SK-N-MC (cell line): Measurements from ENCODE around the gene DHRS4.
"Not testable (repeated sequence)": the region's sequence is repeated elsewhere in the genome, so short reads cannot be mapped to it uniquely, and the experiment has no call there.

Source experiments
- DNase-seq: peaks from one replicate; pipeline ENCODE4 v3.0.0-alpha.2; 2011; ENCODE audit warnings: low read depth, low spot score
- H3K27ac ChIP-seq: fragments of 200-600 bp; sonication (generic); 2 replicates; pipeline ENCODE4 v1.5.1; 2016; ENCODE audit warnings: mixed run types
- H3K36me3 ChIP-seq: fragments of 200-600 bp; sonication (generic); 2 replicates; pipeline ENCODE4 v1.6.1; 2017; ENCODE audit warnings: antibody characterized with exemption, low read length, mixed read lengths; ENCODE audit not compliant: insufficient read depth
- H3K4me3 ChIP-seq: fragments of 200-600 bp; sonication (generic); 2 replicates; pipeline ENCODE4 v1.5.1; 2016
- H3K9ac ChIP-seq: fragments of 200-600 bp; sonication (generic); 2 replicates; pipeline ENCODE4 v1.8.0; 2017; ENCODE audit warnings: mixed run types, mixed read lengths; ENCODE audit not compliant: insufficient read length
- H3K9me3 ChIP-seq: fragments of 200-600 bp; sonication (generic); 2 replicates; pipeline ENCODE4 v1.6.1; 2017; ENCODE audit warnings: low read depth, mild to moderate bottlenecking, antibody characterized with exemption, low read length, moderate library complexity, mixed read lengths
- EZH2 ChIP-seq: fragments of 200-600 bp; sonication (generic); IDR thresholded peaks from one replicate; pipeline ENCODE4 v1.6.1; 2017; ENCODE audit warnings: antibody characterized with exemption
- FOXP2 ChIP-seq: optimal IDR thresholded peaks from 2 replicates; pipeline ENCODE3; 2011; ENCODE audit warnings: mild to moderate bottlenecking, moderate library complexity; ENCODE audit not compliant: insufficient read depth; ENCODE audit errors: extremely low read length, control extremely low read depth
- POLR2AphosphoS5 ChIP-seq: IDR thresholded peaks from 2 replicates; pipeline ENCODE4 v1.6.1; 2012; ENCODE audit warnings: mild to moderate bottlenecking, low read depth, low read length, borderline replicate concordance

The DHRS4 gene

GRCh38 chr14:23951590-23952201 is 1.9 kb upstream of the DHRS4 start:
- H3K9me3 ChIP-seq = no peaks in the 10 kb centered on the region
- H3K9ac ChIP-seq = no peak overlapping the region
- H3K4me3 ChIP-seq = no peak overlapping the region
- DNase-seq = no peak
- no peak overlapping the region for H3K27ac ChIP-seq
- H3K36me3 ChIP-seq = no peaks in the 10 kb centered on the region
- TF ChIP-seq EZH2 (no peak), POLR2AphosphoS5 (no peak), FOXP2 (no peak)

- peak overlapping the region; percentile 80 for H3K9ac ChIP-seq
- H3K27ac ChIP-seq, DNase-seq: not testable (repeated sequence)
These were observed 480 bp upstream of the DHRS4 start for GRCh38 chr14:23953116-23953463.

GRCh38 chr14:23954279-23954614 is 677 bp downstream of the DHRS4 start:
- Histone ChIP-seq H3K9ac (peak overlapping the region; percentile 80), H3K4me3 (peak overlapping the region; percentile 84)
- not testable (repeated sequence) for H3K36me3 ChIP-seq, H3K9me3 ChIP-seq, DNase-seq, H3K27ac ChIP-seq

More at GRCh38 chr14:23953116-23953463, 480 bp upstream of the DHRS4 start:
- H3K4me3 ChIP-seq = peak overlapping the region; percentile 84
- not testable (repeated sequence) for H3K9me3 ChIP-seq, H3K36me3 ChIP-seq

GRCh38 chr14:23954965-23955364 is 1.4 kb downstream of the DHRS4 start:
- not testable (repeated sequence) for H3K4me3 ChIP-seq, DNase-seq

GRCh38 chr14:23955811-23956210 is 2.2 kb downstream of the DHRS4 start:
- not testable (repeated sequence) for H3K9ac ChIP-seq, DNase-seq, H3K36me3 ChIP-seq, H3K27ac ChIP-seq, H3K9me3 ChIP-seq, H3K4me3 ChIP-seq

More at GRCh38 chr14:23954965-23955364, 1.4 kb downstream of the DHRS4 start:
- not testable (repeated sequence) for H3K36me3 ChIP-seq, H3K9ac ChIP-seq, H3K9me3 ChIP-seq, H3K27ac ChIP-seq

GRCh38 chr14:23957913-23958569 is 4.5 kb downstream of the DHRS4 start:
- not testable (repeated sequence) for H3K9ac ChIP-seq, H3K9me3 ChIP-seq, DNase-seq, H3K27ac ChIP-seq, H3K4me3 ChIP-seq, H3K36me3 ChIP-seq

GRCh38 chr14:23960899-23961298 is 7.3 kb downstream of the DHRS4 start:
- H3K9me3 ChIP-seq, H3K27ac ChIP-seq, H3K4me3 ChIP-seq, H3K36me3 ChIP-seq, H3K9ac ChIP-seq, DNase-seq: not testable (repeated sequence)

- DNase-seq, H3K4me3 ChIP-seq, H3K36me3 ChIP-seq, H3K9me3 ChIP-seq, H3K27ac ChIP-seq, H3K9ac ChIP-seq: not testable (repeated sequence)
These were observed 8.1 kb downstream of the DHRS4 start for GRCh38 chr14:23961704-23962103.

- H3K9ac ChIP-seq, DNase-seq, H3K36me3 ChIP-seq, H3K4me3 ChIP-seq, H3K9me3 ChIP-seq, H3K27ac ChIP-seq: not testable (repeated sequence)
These were observed 15.5 kb downstream of the DHRS4 start for GRCh38 chr14:23969130-23969480.

- DNase-seq, H3K9ac ChIP-seq, H3K9me3 ChIP-seq, H3K36me3 ChIP-seq, H3K4me3 ChIP-seq, H3K27ac ChIP-seq: not testable (repeated sequence)
- TF ChIP-seq POLR2AphosphoS5 = peak; percentile 14; the same call in 1 of the 2 replicates
These were observed 16.1 kb downstream of the DHRS4 start for GRCh38 chr14:23969481-23970282.

GRCh38 chr14:23970283-23970659 is 16.7 kb downstream of the DHRS4 start:
- not testable (repeated sequence) for H3K9me3 ChIP-seq, H3K9ac ChIP-seq, H3K4me3 ChIP-seq, H3K36me3 ChIP-seq, DNase-seq, H3K27ac ChIP-seq

- H3K9ac ChIP-seq, H3K9me3 ChIP-seq, H3K36me3 ChIP-seq, DNase-seq, H3K4me3 ChIP-seq, H3K27ac ChIP-seq: not testable (repeated sequence)
These were observed 19.6 kb downstream of the DHRS4 start for GRCh38 chr14:23973178-23973577.

GRCh38 chr14:23974041-23974440 is 20.5 kb downstream of the DHRS4 start:
- not testable (repeated sequence) for H3K9me3 ChIP-seq, H3K27ac ChIP-seq, H3K4me3 ChIP-seq, H3K36me3 ChIP-seq, DNase-seq, H3K9ac ChIP-seq

GRCh38 chr14:23977208-23977607 is 23.6 kb downstream of the DHRS4 start:
- H3K4me3 ChIP-seq, H3K36me3 ChIP-seq, H3K9ac ChIP-seq, H3K27ac ChIP-seq, H3K9me3 ChIP-seq, DNase-seq: not testable (repeated sequence)
